8988T (cell line): ENCODE results near the gene PRDM16.
A peak's percentile ranks its signal among the peaks of the same experiment; 100 is the strongest.

ENCODE experiments used
- DNase-seq: peaks from one replicate; pipeline ENCODE4 v3.0.0; 2011

The PRDM16 gene

DNA sequence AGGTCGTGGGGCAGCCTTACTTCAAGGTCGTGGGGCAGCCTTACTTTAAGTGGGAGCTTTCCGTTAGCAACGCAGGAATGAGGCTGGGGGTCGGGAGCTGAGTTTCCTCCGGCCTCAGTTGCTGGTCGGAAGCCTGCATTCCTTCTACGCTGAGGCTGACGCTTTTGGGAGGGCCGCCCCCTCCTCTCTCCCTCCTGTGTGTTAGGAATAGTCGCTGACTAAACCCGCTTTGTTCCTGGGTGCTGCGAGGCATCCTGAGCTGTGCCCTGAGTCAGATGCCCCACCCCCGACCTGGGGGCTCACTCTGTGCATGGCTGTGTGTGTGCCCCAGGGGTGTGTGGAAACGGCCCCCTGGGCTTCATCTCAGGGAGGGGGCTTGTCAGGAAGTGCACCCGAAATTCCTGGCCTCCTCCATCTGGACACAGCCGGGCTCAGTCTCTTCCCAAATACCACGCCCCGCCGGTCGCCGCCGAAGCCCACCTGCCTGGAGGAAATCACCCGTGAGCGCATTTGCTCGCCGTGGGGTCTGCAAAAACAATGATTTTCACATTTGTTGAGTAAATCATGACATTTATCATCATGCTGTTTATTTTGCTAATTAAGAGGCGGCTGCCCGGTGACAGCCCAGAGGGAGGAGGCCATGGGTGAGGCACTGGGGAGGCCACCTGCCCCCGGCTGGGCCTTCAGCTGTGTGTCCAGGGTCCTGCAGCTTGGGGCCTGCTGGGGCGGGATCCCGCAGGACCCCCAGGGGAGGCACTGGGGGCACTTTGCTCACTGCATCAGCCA lies 121.4 kb downstream of the PRDM16 start:
- DNase-seq, result no peak

DNA sequence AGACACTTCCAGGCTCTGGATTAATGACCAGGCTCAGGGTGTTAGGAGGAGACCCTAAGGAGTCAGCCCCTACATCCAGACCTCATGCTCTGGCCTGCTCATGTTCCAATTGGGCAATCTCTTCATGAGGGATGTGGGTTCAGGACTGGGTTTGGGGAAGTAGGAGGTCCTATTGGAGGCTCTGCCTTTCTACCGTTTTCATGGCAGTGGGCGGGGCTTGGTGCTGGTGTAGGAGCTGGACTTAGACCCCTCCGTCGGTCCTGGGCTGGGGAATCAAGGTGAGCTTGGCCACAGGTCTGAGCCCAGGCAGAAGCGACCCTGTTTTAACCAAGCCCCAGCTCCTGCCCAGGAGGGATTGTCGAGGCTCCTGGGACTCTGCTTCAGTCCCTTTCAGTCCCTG lies 123.4 kb downstream of the PRDM16 start:
- no peak for DNase-seq

- peak; percentile 63 for DNase-seq
These were observed 123.8 kb downstream of the PRDM16 start for GRCh38 chr1:3192825-3193224.

DNA sequence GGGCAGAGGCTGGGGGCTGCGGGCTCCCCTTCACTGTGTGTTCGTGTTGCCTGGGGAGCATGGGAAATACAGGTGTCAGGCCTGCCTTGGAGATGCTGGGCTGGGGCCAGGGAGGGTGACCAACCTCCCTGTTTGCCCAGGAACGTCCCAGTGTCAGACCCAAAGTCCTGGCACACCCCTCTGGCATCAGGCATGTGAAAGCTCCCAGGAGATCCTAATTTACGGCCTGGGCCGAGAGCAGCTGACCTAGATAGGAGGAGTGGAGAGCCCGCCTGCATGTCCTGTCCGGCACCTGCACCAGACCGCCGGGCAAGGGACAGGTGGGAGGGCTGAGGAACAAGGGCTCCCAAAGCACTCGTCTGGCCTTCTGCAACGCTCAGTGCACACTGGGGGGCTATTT lies 124.8 kb downstream of the PRDM16 start:
- DNase-seq, result no peak

DNA sequence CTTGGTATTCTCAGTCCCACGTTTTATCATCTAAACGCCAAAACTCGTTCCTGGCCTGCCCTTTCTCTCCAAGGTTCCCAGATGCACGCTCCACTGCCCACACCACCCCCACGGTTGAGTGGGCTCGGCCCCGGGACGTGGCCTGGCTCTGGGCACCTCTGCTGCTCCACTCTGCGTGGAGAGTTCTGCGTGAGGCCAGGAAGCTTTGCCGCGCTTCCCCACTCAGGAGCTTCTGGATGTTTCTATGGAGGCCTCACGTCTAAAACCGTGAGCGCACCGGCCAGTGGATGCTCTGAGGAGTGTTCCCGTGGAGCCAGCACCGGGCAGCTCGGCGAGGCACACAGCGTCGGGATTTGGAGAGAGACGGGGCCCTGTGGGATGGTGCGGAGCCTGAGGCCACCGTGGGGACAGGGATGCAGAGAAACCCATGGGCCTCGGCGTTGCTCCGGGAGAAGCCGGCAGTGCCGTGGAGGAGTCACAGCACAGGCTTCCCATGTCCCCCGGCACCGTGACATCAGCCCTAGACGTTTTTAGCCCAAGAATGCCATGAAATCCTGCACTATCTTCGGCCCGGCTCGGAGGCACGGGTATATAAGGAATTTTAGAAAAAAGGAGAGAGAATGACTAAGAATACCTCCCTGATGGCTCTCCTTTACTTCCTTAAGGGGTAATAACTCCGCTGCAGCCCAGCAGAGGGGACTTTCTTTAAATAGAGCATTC lies 125.9 kb downstream of the PRDM16 start:
- DNase-seq, result no peak

- no peak for DNase-seq
These were observed 126.4 kb downstream of the PRDM16 start for GRCh38 chr1:3195480-3195815.

DNA sequence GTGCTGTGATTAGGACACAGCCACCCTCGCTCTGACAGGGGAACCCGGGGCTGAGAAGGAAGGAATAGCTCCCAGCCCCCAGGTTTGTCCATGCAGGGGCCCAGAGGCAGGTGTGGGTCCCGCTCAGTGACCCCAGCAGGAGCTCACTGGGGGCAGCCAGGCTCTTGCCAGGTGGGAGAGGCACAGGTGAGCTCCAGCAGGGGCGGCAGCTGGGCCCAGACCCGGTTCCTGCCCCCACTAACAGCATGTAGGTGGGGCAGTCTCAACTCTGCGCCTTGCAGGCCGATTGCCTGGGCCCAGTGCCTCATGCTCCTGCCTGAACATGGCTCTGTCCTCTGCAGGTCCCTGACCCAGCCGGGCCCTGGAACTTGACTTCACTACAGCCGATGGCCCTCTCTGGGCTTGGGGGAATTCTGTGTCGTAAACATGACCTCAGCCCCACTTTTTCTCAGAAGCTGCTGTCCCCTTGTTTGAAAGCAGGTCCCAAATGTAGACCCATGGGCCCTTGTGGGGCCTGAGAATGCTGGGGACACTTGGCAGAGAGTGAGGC lies 127.0 kb downstream of the PRDM16 start:
- no peak for DNase-seq

DNA sequence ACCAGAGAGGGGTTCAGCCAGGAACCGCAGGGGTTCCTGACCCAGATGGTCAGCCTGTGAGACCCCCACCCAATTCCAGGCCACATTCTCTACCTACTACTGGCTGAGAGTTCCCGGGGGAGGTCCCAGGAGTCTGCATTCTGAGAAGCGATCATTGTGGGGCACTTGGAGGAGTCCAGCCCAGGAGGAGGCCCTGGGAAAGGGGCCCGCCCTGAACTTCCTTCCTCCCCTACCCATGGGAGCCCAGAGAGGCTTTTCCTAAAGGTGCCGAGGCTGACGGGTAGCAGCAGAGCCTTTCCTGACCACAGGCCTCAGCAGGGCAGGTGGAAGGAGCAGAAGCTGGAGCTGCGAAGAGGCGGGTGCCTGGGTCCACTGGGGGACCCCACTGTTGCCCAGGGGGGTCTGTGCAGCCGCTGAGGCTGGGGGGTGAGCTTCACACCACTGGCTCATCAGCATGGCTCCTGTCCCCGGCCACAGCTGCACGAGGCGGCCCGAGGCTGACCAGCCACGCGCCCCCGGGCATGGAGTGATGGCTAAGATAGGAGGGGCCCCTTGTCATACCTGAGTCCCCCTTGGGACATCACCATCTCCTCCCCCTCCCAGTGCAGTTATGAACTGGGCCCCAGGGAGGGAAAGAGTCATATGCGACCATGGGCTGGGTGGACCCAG lies 127.7 kb downstream of the PRDM16 start:
- DNase-seq, result no peak

DNA sequence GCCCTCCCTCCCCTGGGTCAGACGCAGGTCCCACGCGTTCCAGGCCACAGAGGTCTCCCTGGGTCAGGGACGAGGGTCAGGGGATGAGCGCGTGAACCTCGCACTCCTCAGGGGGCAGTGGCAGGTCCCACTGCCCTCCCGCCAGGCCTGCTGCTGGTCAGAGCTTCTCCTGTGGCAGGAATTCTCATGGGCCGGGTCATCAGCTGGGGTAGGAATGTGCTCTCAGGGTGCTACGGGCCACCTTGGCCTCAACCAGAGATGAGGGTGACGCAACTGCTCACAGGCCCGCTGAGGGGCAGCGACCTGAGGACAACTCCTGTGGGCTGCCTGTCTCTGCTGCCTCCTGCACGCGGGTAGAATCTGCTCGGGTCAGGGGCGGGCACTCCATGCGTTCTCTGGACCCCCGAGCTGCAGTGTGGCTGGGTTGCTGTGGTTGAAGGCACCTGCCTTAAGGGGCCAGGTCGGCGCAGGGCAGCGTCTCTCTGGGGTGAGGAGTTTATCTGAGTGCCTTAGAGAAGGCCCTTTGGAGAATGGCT lies 128.8 kb downstream of the PRDM16 start:
- DNase-seq, result no peak

GRCh38 chr1:3198371-3199271 lies 129.6 kb downstream of the PRDM16 start:
- no peak for DNase-seq

GRCh38 chr1:3204725-3205124 lies 135.7 kb downstream of the PRDM16 start:
- DNase-seq, result no peak

DNA sequence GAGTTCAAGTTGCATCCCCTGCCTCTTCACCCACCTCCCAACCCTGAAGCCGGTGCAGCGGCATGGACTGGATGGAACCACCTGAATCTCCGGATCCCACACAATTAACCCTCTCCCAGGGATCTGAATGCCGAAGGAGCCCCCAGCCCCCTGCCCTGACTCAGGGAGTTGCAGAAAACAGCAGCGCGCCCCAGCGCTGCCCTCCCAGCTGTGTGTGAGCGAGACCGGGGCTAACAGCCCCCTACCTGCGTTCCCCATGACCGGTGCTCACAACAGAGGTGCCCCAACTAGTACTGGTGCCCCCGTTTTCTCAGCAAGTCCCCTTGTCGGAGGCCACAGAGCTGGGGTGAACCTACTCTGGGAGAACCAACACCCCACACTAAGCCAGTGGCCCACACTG lies 136.8 kb downstream of the PRDM16 start:
- no peak for DNase-seq

- no peak for DNase-seq
These were observed 137.7 kb downstream of the PRDM16 start for GRCh38 chr1:3206696-3207095.

GRCh38 chr1:3207217-3207848 lies 138.3 kb downstream of the PRDM16 start:
- DNase-seq, result no peak

- no peak for DNase-seq
These were observed 139.8 kb downstream of the PRDM16 start for GRCh38 chr1:3208819-3209200.

- DNase-seq, result no peak
These were observed 140.2 kb downstream of the PRDM16 start for GRCh38 chr1:3209201-3209600.

DNA sequence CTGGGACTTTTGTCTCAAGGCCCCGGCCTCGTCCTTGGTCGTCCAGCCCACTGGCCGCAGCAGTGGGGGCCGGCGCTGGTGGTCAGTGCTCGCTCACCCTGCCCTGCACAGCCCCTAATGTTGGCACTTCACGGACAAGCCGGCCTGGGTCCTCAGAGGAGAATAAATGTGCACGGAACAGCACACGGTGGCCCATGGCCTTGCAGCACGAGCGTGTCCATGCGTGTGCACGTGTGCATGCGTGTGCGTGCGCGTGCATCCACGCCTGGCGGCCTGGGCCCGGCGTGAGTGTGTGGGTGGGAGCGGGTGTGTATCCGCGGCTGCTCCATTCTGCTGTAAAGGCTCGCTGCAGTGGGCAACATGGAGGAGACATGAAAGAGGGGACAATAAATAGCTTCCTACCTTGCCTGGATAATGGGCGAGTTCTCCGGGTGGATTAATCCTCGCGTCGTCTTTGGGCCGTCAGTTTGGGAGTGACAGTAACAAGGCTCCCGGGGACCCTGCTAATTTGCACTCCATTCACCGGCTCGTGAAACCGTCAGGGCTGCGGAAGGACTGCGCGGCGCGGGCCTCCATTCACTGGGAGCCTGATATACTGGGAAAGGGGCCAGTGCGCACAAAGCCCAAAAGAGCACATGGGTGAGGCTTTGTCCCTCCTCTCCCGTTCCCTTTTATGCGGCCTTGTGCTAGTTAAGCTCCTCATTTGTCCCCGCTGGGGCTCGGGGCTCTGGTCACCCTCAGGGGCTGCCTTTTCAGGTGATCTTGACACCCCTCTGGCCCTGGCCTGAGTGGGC lies 142.8 kb downstream of the PRDM16 start:
- no peak for DNase-seq

DNA sequence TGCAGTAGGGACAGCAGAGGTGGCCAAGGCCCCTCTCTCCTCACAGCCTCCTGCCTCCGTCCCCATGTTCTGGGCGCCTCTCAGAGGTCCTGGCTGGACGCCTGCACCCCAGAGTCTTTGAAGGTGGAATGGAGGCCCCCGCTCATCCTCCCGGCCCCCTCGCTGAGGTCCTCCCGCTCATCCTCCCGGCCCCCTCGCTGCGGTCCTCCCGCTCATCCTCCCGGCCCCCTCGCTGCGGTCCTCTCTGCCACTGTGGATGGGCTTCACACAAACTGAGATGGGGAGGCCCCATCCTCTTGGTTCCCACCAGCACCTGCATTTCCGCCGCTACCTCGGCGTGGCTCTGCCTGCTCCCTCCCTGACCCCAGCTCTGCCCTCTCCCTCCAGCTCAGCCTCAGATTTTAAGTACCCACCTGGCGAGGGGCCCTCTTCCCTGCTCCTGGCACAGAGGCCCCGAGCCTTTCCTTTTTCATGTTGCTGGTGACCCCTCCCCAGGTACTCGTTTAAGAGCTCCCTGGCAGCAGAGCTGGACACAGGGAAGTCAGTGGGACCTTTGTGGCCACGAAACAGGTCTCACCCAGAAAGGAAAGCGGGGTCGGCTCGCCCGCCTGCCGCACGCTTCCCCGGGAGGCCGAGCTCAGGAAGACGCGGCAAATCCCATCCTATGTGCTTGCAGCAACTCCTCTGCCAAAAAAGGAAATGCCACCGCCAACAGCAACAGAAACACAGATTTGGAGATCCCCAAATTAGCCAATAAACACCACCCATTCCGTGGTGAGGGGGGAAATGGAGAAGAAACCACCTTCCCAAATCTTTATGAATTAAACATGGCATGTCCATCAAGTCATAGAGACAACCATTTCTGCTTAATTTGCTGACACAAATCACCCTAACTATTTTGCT lies 143.7 kb downstream of the PRDM16 start:
- DNase-seq, result no peak

DNA sequence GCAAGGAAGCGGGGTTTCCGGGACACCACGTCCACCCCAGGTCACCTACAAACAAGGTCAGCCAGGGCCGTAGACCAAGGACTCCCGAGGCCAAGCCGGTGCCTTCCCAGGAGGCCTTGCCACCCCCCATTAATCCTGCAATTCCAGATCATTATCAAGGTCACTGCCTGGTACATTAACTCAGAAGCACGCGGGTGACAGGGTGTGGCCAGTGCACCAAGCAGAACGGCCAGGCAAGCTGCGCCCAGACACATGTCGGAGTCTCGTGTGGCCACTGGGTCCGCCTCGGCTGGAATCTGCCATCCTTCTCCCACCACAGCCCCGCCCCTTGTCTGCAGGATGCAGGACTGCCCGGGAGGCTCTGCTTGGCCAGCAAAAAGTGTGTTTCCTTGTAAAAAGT lies 144.7 kb downstream of the PRDM16 start:
- no peak for DNase-seq
